Measurements from ENCODE around the gene FMN1.
A peak's percentile ranks its signal among the peaks of the same experiment; 100 is the strongest.

The FMN1 gene

GRCh38 chr15:33154351-33155166 lies 40.0 kb downstream of the FMN1 start:
- DNase-seq = no peak

GRCh38 chr15:33153548-33153947 lies 41.0 kb downstream of the FMN1 start:
- no peak for DNase-seq

GRCh38 chr15:33152502-33153109 lies 41.9 kb downstream of the FMN1 start:
- no peak for DNase-seq

- DNase-seq = peak; percentile 7
Measured at GRCh38 chr15:33150971-33151370, 43.5 kb downstream of the FMN1 start.

GRCh38 chr15:33150431-33150941 lies 44.0 kb downstream of the FMN1 start:
- DNase-seq = no peak

- DNase-seq = no peak
Measured at GRCh38 chr15:33149919-33150318, 44.6 kb downstream of the FMN1 start.

GRCh38 chr15:33148129-33148751 lies 46.3 kb downstream of the FMN1 start:
- DNase-seq = no peak

GRCh38 chr15:33146051-33146450 lies 48.5 kb downstream of the FMN1 start:
- no peak for DNase-seq

- DNase-seq = no peak
Measured at GRCh38 chr15:33145447-33145846, 49.1 kb downstream of the FMN1 start.

- no peak for DNase-seq
Measured at GRCh38 chr15:33142708-33143107, 51.8 kb downstream of the FMN1 start.

- DNase-seq = no peak
Measured at GRCh38 chr15:33138000-33138399, 56.5 kb downstream of the FMN1 start.

- DNase-seq = no peak
Measured at GRCh38 chr15:33137101-33137500, 57.4 kb downstream of the FMN1 start.

- no peak for DNase-seq
Measured at GRCh38 chr15:33136353-33136752, 58.2 kb downstream of the FMN1 start.

GRCh38 chr15:33135355-33135781 lies 59.1 kb downstream of the FMN1 start:
- no peak for DNase-seq

- DNase-seq = no peak
Measured at GRCh38 chr15:33132722-33133345, 61.7 kb downstream of the FMN1 start.

GRCh38 chr15:33132233-33132580 lies 62.3 kb downstream of the FMN1 start:
- no peak for DNase-seq

GRCh38 chr15:33131552-33132232 lies 62.8 kb downstream of the FMN1 start:
- DNase-seq = no peak

GRCh38 chr15:33126559-33127290 lies 67.8 kb downstream of the FMN1 start:
- peak; percentile 50 for DNase-seq

GRCh38 chr15:33125894-33126537 lies 68.5 kb downstream of the FMN1 start:
- no peak for DNase-seq

- no peak for DNase-seq
Measured at GRCh38 chr15:33124811-33125210, 69.7 kb downstream of the FMN1 start.

GRCh38 chr15:33124279-33124678 lies 70.2 kb downstream of the FMN1 start:
- DNase-seq = no peak

GRCh38 chr15:33119865-33120264 lies 74.6 kb downstream of the FMN1 start:
- DNase-seq = no peak

Data from CD4-positive, alpha-beta T cell treated with Interleukin-4 for 4 hours (primary cell).